Measurements from ENCODE around the gene INTS11. TPM values are rescaled to one million over a fixed set of nuclear protein-coding genes. Genes with fewer than 3 reads are reported as not detected.
A peak's percentile ranks its signal among the peaks of the same experiment; 100 is the strongest.

INTS11 gene
- total and polyA plus RNA-seq, 4 experiments from 2014 or later, result 68.3 to 173 (median 117) TPM

Small RNAs within 50 kb of the gene (microRNA-seq; reads per million reads assigned to microRNA genes)
- gene MIR6726 (ENCODE audit: borderline microRNAs expressed, borderline number of aligned reads, borderline replicate concordance), result 2.6 reads per million, percentile 7 among the genes with 10 or more reads in this experiment
- gene MIR6727 (ENCODE audit: borderline microRNAs expressed, borderline number of aligned reads, borderline replicate concordance), result not detected
- gene MIR6808 (ENCODE audit: borderline microRNAs expressed, borderline number of aligned reads, borderline replicate concordance), result not detected

Other genes starting within 250 kb of the INTS11 start
- 10 to 100 TPM; 15.0 to 15.1 TPM for gene C1orf159, start 208.6 kb downstream of the INTS11 start, total RNA-seq
- 1 to 10 TPM; 3.8 to 7.9 TPM for gene C1orf159, start 208.6 kb downstream of the INTS11 start, polyA plus RNA-seq
- not detected for gene TTLL10, start 150.8 kb downstream of the INTS11 start, total RNA-seq
- under 1 TPM; 0.27 to 0.45 TPM for gene TTLL10, start 150.8 kb downstream of the INTS11 start, polyA plus RNA-seq
- gene TNFRSF18, start 118.1 kb downstream of the INTS11 start, total RNA-seq, result 1 to 10 TPM; 8.0 to 8.6 TPM
- gene TNFRSF18, start 118.1 kb downstream of the INTS11 start, polyA plus RNA-seq, result 10 to 100 TPM; 22.1 to 27.1 TPM
- 10 to 100 TPM; 13.5 to 15.5 TPM for gene TNFRSF4, start 110.5 kb downstream of the INTS11 start, total RNA-seq
- 10 to 100 TPM; 63.2 to 75.1 TPM for gene TNFRSF4, start 110.5 kb downstream of the INTS11 start, polyA plus RNA-seq
- 100 to 1,000 TPM; 125 to 138 TPM for gene SDF4, start 92.7 kb downstream of the INTS11 start, total RNA-seq
- 100 to 1,000 TPM in 1 of 2 donors, 10 to 100 TPM in 1; 97.4 to 106 TPM for gene SDF4, start 92.7 kb downstream of the INTS11 start, polyA plus RNA-seq
- 10 to 100 TPM; 23.0 to 23.7 TPM for gene B3GALT6, start 92.4 kb downstream of the INTS11 start, total RNA-seq
- 10 to 100 TPM in 1 of 2 donors, 1 to 10 TPM in 1; 5.4 to 14.4 TPM for gene B3GALT6, start 92.4 kb downstream of the INTS11 start, polyA plus RNA-seq
- gene C1QTNF12, start 77.9 kb downstream of the INTS11 start, total RNA-seq, result 1 to 10 TPM; 2.4 to 3.3 TPM
- under 1 TPM in 1 of 2 donors, not detected in 1; 0.31 TPM for gene C1QTNF12, start 77.9 kb downstream of the INTS11 start, polyA plus RNA-seq
- 10 to 100 TPM; 82.8 to 92.9 TPM for gene UBE2J2, start 50.8 kb downstream of the INTS11 start, total RNA-seq
- 10 to 100 TPM; 79.4 to 96.7 TPM for gene UBE2J2, start 50.8 kb downstream of the INTS11 start, polyA plus RNA-seq
- gene SCNN1D, start 44.2 kb downstream of the INTS11 start, total RNA-seq, result 10 to 100 TPM in 1 of 2 experiments, 1 to 10 TPM in 1; 9.6 to 11.5 TPM
- gene SCNN1D, start 44.2 kb downstream of the INTS11 start, polyA plus RNA-seq, result under 1 TPM in 1 of 2 donors, not detected in 1; 0.25 TPM
- gene ACAP3, start 16.7 kb downstream of the INTS11 start, total RNA-seq, result 10 to 100 TPM; 59.7 to 65.6 TPM
- 1 to 10 TPM; 5.4 to 6.9 TPM for gene ACAP3, start 16.7 kb downstream of the INTS11 start, polyA plus RNA-seq
- gene PUSL1, start 16.1 kb downstream of the INTS11 start, total RNA-seq, result 10 to 100 TPM; 24.1 to 27.9 TPM
- 10 to 100 TPM; 15.4 to 16.7 TPM for gene PUSL1, start 16.1 kb downstream of the INTS11 start, polyA plus RNA-seq
- 10 to 100 TPM; 25.0 to 28.3 TPM for gene CPTP, start 142 bp upstream of the INTS11 start, total RNA-seq
- 10 to 100 TPM; 15.4 to 26.8 TPM for gene CPTP, start 142 bp upstream of the INTS11 start, polyA plus RNA-seq
- 1 to 10 TPM; 1.5 TPM for gene TAS1R3, start 6.6 kb upstream of the INTS11 start, total RNA-seq
- under 1 TPM in 1 of 2 donors, not detected in 1; 0.47 TPM for gene TAS1R3, start 6.6 kb upstream of the INTS11 start, polyA plus RNA-seq
- gene DVL1, start 24.8 kb upstream of the INTS11 start, total RNA-seq, result 10 to 100 TPM; 43.7 to 44.6 TPM
- 1 to 10 TPM in 1 of 2 donors, under 1 TPM in 1; 0.19 to 1.9 TPM for gene DVL1, start 24.8 kb upstream of the INTS11 start, polyA plus RNA-seq
- gene MXRA8, start 33.9 kb upstream of the INTS11 start, total RNA-seq, result under 1 TPM in 1 of 2 experiments, not detected in 1; 0.35 TPM
- under 1 TPM in 1 of 2 donors, not detected in 1; 0.57 TPM for gene MXRA8, start 33.9 kb upstream of the INTS11 start, polyA plus RNA-seq
- 10 to 100 TPM; 60.4 to 72.7 TPM for gene AURKAIP1, start 50.5 kb upstream of the INTS11 start, total RNA-seq
- gene AURKAIP1, start 50.5 kb upstream of the INTS11 start, polyA plus RNA-seq, result 100 to 1,000 TPM; 159 to 179 TPM
- gene CCNL2, start 74.7 kb upstream of the INTS11 start, total RNA-seq, result 100 to 1,000 TPM; 388 to 394 TPM
- 10 to 100 TPM; 18.3 to 36.6 TPM for gene CCNL2, start 74.7 kb upstream of the INTS11 start, polyA plus RNA-seq
- gene MRPL20, start 82.6 kb upstream of the INTS11 start, total RNA-seq, result 100 to 1,000 TPM; 119 to 123 TPM
- gene MRPL20, start 82.6 kb upstream of the INTS11 start, polyA plus RNA-seq, result 100 to 1,000 TPM; 171 to 202 TPM
- not detected for gene ANKRD65, start 96.6 kb upstream of the INTS11 start, total RNA-seq
- gene ANKRD65, start 96.6 kb upstream of the INTS11 start, polyA plus RNA-seq, result not detected
- gene VWA1, start 111.0 kb upstream of the INTS11 start, total RNA-seq, result not detected
- gene VWA1, start 111.0 kb upstream of the INTS11 start, polyA plus RNA-seq, result not detected
- gene ATAD3C, start 125.0 kb upstream of the INTS11 start, total RNA-seq, result 1 to 10 TPM; 1.5 to 1.6 TPM
- 1 to 10 TPM; 1.8 to 2.1 TPM for gene ATAD3C, start 125.0 kb upstream of the INTS11 start, polyA plus RNA-seq
- 10 to 100 TPM; 51.1 to 53.8 TPM for gene ATAD3B, start 147.1 kb upstream of the INTS11 start, total RNA-seq
- gene ATAD3B, start 147.1 kb upstream of the INTS11 start, polyA plus RNA-seq, result 1 to 10 TPM; 2.9 to 8.1 TPM
- 10 to 100 TPM; 23.0 to 24.7 TPM for gene ATAD3A, start 187.5 kb upstream of the INTS11 start, total RNA-seq
- 10 to 100 TPM in 1 of 2 donors, 1 to 10 TPM in 1; 9.5 to 12.2 TPM for gene ATAD3A, start 187.5 kb upstream of the INTS11 start, polyA plus RNA-seq
- gene TMEM240, start 216.0 kb upstream of the INTS11 start, total RNA-seq, result 1 to 10 TPM; 1.8 to 2.8 TPM
- not detected for gene TMEM240, start 216.0 kb upstream of the INTS11 start, polyA plus RNA-seq